IPS-18c (cell line): ENCODE results near the gene GPR68.
"Not testable (repeated sequence)": the region's sequence is repeated elsewhere in the genome, so short reads cannot be mapped to it uniquely, and the experiment has no call there.

Source experiments
- H3K4me3 ChIP-seq: 2 replicates; pipeline ENCODE4 v1.7.0; 2013; ENCODE audit warnings: low read depth, mild to moderate bottlenecking, low read length, moderate library complexity; ENCODE audit not compliant: insufficient read depth
- H3K9me3 ChIP-seq: one replicate; pipeline ENCODE4 v1.6.1; 2013; ENCODE audit warnings: mild to moderate bottlenecking, low read length, moderate library complexity; ENCODE audit not compliant: control insufficient read depth, insufficient read depth

GPR68 gene

GRCh38 chr14:91190853-91191252 is 53.7 kb downstream of the GPR68 start:
- no peak overlapping the region for H3K4me3 ChIP-seq
- H3K9me3 ChIP-seq: no peaks in the 10 kb centered on the region

GRCh38 chr14:91187271-91187670 is 57.2 kb downstream of the GPR68 start:
- Histone ChIP-seq H3K9me3 (peaks cover 2% of the 10 kb centered on the region), H3K4me3 (no peak overlapping the region)

DNA sequence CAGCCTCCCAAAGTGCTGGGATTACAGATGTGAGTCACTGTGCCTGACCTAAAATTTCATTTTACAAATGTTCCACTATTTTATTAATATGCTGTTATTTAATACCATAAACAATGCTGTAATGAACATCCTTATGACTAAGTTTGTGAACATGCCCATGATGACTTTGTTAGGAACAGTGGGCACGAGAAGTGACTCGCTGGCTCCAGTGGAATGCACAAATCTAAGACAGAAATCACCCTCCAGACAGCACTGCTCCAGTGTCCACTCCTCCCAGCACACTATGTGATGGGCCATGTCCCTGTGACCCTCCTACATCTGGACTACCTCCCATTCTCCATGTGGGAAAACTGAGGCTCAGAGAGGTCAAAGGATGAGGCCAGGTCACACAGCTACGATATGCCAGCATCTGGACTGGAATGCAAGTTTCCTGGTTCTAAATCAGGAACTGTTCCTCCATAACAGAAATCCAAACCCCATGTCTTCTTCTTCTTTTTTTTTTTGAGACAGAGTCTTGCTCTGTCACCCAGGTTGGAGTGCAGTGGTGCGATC is 57.9 kb downstream of the GPR68 start:
- no peak overlapping the region for H3K4me3 ChIP-seq
- peaks cover 2% of the 10 kb centered on the region for H3K9me3 ChIP-seq

GRCh38 chr14:91185721-91186120 is 58.8 kb downstream of the GPR68 start:
- H3K4me3 ChIP-seq: no peak overlapping the region
- peaks cover 2% of the 10 kb centered on the region for H3K9me3 ChIP-seq

DNA sequence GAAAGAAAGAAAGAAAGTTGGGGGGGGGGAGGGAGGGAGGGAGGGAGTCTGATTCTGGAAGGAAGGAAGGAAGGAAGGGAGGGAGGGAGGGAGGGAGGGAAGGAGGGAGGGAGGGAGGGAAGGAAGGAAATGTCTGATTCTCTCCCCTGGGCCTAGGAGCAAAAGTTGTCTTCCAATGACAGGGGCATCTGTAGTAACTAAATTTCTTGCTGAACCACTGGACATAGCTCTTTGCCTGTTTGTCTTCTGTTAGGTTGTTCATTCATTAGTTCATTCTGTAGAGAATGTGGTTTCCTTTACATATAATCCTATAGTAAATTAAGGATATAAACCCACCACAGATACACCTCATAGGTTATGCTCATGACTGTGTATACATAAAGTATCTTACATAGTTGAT is 59.9 kb downstream of the GPR68 start:
- Histone ChIP-seq H3K9me3 (peaks cover 2% of the 10 kb centered on the region), H3K4me3 (no peak overlapping the region)

DNA sequence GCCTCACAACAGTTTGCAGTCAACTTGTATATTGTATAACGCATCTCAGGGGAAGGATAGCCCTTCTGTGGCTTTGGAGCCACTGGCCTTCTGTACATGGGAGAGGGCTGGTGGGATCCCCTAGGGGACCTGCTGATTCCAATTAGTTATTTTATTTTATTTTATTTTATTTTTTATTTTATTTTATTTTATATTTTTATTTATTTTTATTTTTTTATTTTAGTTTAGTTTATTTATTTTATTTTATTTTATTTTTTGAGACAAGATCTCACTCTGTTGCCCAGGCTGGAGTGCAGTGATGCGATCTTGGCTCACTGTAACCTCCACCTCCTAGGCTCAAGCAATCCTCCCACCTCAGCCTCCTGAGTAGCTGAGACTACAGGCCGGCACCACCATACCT is 61.8 kb downstream of the GPR68 start:
- H3K9me3 ChIP-seq, H3K4me3 ChIP-seq: not testable (repeated sequence)
